SK-N-DZ (cell line): ENCODE data around the gene PALLD.

ENCODE experiments used
- DNase-seq: peaks from one replicate; pipeline ENCODE4 v3.0.0-alpha.2; 2015; ENCODE audit warnings: low spot score

PALLD gene

GRCh38 chr4:168646001-168646768 is 149.3 kb downstream of the PALLD start:
- DNase-seq, result no peak

GRCh38 chr4:168647646-168648375 is 151.0 kb downstream of the PALLD start:
- DNase-seq, result no peak

- DNase-seq, result no peak
These were observed 151.6 kb downstream of the PALLD start for GRCh38 chr4:168648494-168648893.

- DNase-seq, result no peak
These were observed 152.1 kb downstream of the PALLD start for GRCh38 chr4:168648929-168649328.

- no peak for DNase-seq
These were observed 154.5 kb downstream of the PALLD start for GRCh38 chr4:168651374-168651773.

- no peak for DNase-seq
These were observed 155.0 kb downstream of the PALLD start for GRCh38 chr4:168651864-168652263.

GRCh38 chr4:168652755-168653154 is 155.9 kb downstream of the PALLD start:
- no peak for DNase-seq

- DNase-seq, result no peak
These were observed 157.4 kb downstream of the PALLD start for GRCh38 chr4:168654104-168654847.

- DNase-seq, result no peak
These were observed 158.0 kb downstream of the PALLD start for GRCh38 chr4:168654848-168655174.

- no peak for DNase-seq
These were observed 158.3 kb downstream of the PALLD start for GRCh38 chr4:168655182-168655581.

GRCh38 chr4:168656055-168656660 is 159.3 kb downstream of the PALLD start:
- DNase-seq, result no peak

- no peak for DNase-seq
These were observed 160.2 kb downstream of the PALLD start for GRCh38 chr4:168656946-168657473.

GRCh38 chr4:168658751-168659150 is 161.9 kb downstream of the PALLD start:
- no peak for DNase-seq

GRCh38 chr4:168659741-168660465 is 163.1 kb downstream of the PALLD start:
- DNase-seq, result no peak

- no peak for DNase-seq
These were observed 165.6 kb downstream of the PALLD start for GRCh38 chr4:168662297-168662984.

- no peak for DNase-seq
These were observed 167.5 kb downstream of the PALLD start for GRCh38 chr4:168664242-168664891.

- no peak for DNase-seq
These were observed 169.7 kb downstream of the PALLD start for GRCh38 chr4:168666531-168666930.

- DNase-seq, result no peak
These were observed 170.5 kb downstream of the PALLD start for GRCh38 chr4:168667376-168667775.

GRCh38 chr4:168667921-168668320 is 171.1 kb downstream of the PALLD start:
- no peak for DNase-seq

- no peak for DNase-seq
These were observed 176.6 kb downstream of the PALLD start for GRCh38 chr4:168673476-168673875.
